Heart right ventricle (tissue), 16 donors: ENCODE results near the gene NDUFS2. TPM values are rescaled to one million over a fixed set of nuclear protein-coding genes. Genes with fewer than 3 reads are reported as not detected.
A peak's percentile ranks its signal among the peaks of the same experiment; 100 is the strongest.

ENCODE experiments used
- ATAC-seq, 8 donors: fragments of 200-7000 bp; cut with Tn5 transposase; one replicate each; pipeline ENCODE4 v1.9.1; 2020; ENCODE audit warnings: mild to moderate bottlenecking in 8 of 8, moderate library complexity in 8 of 8, moderate number of reproducible peaks in 1 of 8
- DNase-seq, 2 donors: peaks; one replicate each; pipeline ENCODE4 v3.0.0-alpha.2; 2020
- H3K27ac ChIP-seq, 10 donors: fragments of 200-600 bp; sonication (generic) in 2 of 10; one replicate each; pipeline versions ENCODE4 v1.5.0 to v1.8.0; 2020 to 2022; ENCODE audit warnings: mild to moderate bottlenecking in 3 of 10
- H3K27me3 ChIP-seq, 7 donors: fragments of 200-600 bp; one replicate each; pipeline ENCODE4 v1.8.0; 2021 to 2022; ENCODE audit warnings: mild to moderate bottlenecking in 2 of 7
- H3K36me3 ChIP-seq, 9 donors: fragments of 200-600 bp; sonication (generic) in 1 of 9; one replicate each; pipeline versions ENCODE4 v1.5.0 to v1.8.0; 2020 to 2022; ENCODE audit warnings: mild to moderate bottlenecking in 2 of 9
- H3K4me1 ChIP-seq, 9 donors: fragments of 200-600 bp; sonication (generic) in 1 of 9; one replicate each; pipeline versions ENCODE4 v1.5.0 to v1.8.0; 2020 to 2022; ENCODE audit warnings: mild to moderate bottlenecking in 4 of 9
- H3K4me3 ChIP-seq, 10 donors: fragments of 200-600 bp; sonication (generic) in 2 of 10; one replicate each; pipeline versions ENCODE4 v1.5.0 to v1.8.0; 2020 to 2022; ENCODE audit warnings: mild to moderate bottlenecking in 7 of 10, moderate library complexity in 2 of 10
- H3K9me3 ChIP-seq, 11 donors: fragments of 200-600 bp in 10 of 11; sonication (generic) in 2 of 11; one replicate each; pipeline versions ENCODE4 v1.5.0 to v1.8.0; 2013 to 2022; ENCODE audit warnings: mild to moderate bottlenecking in 2 of 11, control low read depth in 1 of 11, moderate library complexity in 1 of 11
- WGBS, 2 donors: extraction: QIAGEN DNeasy Blood & Tissue Kit; methylation state at CpG; one replicate each; pipeline ENCODE4 v1.1.7; 2013; ENCODE audit warnings: inconsistent platforms in 1 of 2; 5-methylcytosine and 5-hydroxymethylcytosine counted together
- intact Hi-C, 10 donors: fragments of 100-400 bp; cut with DNase I; formaldehyde crosslinking; loops; one replicate each; pipeline versions ENCODE4 v1.11.1 to v1.14.2; 2022
- polyA plus RNA-seq, 2 donors: library from polyadenylated mRNA; stranded (reverse); fragments of 200-250 nt; gene quantifications; one replicate each; pipeline ENCODE4 v1.2.3, GENCODE V29; 2013
- total RNA-seq, 10 donors: library from RNA; stranded (reverse); fragmentation: NEBNext Ultra II Directional in 3 of 10; extraction: Animal tissue kit (Norgen Biotek cat#: 25700) in 3 of 10; gene quantifications; one replicate each; pipeline versions ENCODE4 v1.2.1 to v1.2.4, GENCODE V29; 2021 to 2023
- TF ChIP-seq, protein P1 (sequence below), 9 donors: fragments of 200-600 bp; sonication (generic) in 2 of 9; IDR thresholded peaks; one replicate each; pipeline versions ENCODE4 v1.5.0 to v1.8.0; 2021 to 2022; ENCODE audit warnings: antibody characterized with exemption in 9 of 9, mild to moderate bottlenecking in 5 of 9, moderate library complexity in 1 of 9
- donor health status: Arrhythmogenic right ventricular cardiomyopathy.
- donor health status: ischemic (EF 13 %, LVEDD 7.1; RV severe dilation, severe dysfunction).
- donor health status: healthy with polysubstance abuse.
- donor health status: DM: no; HTN: yes; CAD: no.
- donor health status: DM: no; HTN: no; CAD: no.
- donor health status: ischemic (EF 25% LVEDD 6.9; RV normal size, moderate dysfunction).
- donor health status: ischemic (EF 25% LVEDD 5.7; RV mildly dilated, moderate dysfunction).
- donor health status: healthy.
- donor health status: DM: yes; HTN: yes; CAD: no.
- donor health status: Ischemic cardiomyopathy.
- donor health status: ischemic (EF 35%, LVEDD 5.7; RV mildly dilated, moderate dysfunction).
- donor health status: nonischemic (EF 11% LVEDD 7.7; RV severe dilation, severe dysfunction).
- donor health status: DM: yes; HTN: yes; CAD: no.
- donor health status: PGD.
- donor health status: ischemic (EF 29% LVEDD 5.4; RV normal size, mild dysfunction).
- donor health status: nonischemic (EF 23%, LVEDD 6.1; RV moderate dilation, normal function).

Gene NDUFS2
- total and polyA plus RNA-seq, 12 donors = 121 to 370 (median 309) TPM

DNA sequence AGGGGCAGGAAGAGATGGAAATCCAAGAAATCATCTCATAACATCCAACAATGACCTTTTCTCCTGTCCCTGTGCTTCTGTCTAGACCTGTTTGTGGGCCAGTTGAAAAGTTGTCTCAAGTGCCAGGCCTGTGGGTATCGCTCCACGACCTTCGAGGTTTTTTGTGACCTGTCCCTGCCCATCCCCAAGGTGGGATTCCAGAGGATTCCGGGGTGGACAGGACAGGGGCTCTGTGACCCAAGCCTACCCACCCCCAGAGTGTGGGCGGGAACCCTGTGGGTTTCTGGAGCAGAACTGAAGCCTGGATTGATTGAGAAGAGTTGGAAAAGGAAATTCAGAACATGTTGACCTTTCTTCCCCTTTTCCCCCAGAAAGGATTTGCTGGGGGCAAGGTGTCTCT is 38.4 kb upstream of the NDUFS2 start:
- no peak overlapping the region for H3K27ac ChIP-seq
- H3K27me3 ChIP-seq = no peaks in the 10 kb centered on the region
- DNase-seq = no peak
- ATAC-seq = no peak
- H3K36me3 ChIP-seq = peaks cover 0 to 54% (median 5%) of the 10 kb centered on the region in 9 donors
- TF ChIP-seq, protein P1, sequence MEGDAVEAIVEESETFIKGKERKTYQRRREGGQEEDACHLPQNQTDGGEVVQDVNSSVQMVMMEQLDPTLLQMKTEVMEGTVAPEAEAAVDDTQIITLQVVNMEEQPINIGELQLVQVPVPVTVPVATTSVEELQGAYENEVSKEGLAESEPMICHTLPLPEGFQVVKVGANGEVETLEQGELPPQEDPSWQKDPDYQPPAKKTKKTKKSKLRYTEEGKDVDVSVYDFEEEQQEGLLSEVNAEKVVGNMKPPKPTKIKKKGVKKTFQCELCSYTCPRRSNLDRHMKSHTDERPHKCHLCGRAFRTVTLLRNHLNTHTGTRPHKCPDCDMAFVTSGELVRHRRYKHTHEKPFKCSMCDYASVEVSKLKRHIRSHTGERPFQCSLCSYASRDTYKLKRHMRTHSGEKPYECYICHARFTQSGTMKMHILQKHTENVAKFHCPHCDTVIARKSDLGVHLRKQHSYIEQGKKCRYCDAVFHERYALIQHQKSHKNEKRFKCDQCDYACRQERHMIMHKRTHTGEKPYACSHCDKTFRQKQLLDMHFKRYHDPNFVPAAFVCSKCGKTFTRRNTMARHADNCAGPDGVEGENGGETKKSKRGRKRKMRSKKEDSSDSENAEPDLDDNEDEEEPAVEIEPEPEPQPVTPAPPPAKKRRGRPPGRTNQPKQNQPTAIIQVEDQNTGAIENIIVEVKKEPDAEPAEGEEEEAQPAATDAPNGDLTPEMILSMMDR (IDR thresholded peaks at IDR 0.05) = no peak
- peaks cover 12 to 53% (median 46%) of the 10 kb centered on the region in 9 donors for H3K4me1 ChIP-seq
- intact Hi-C loops = no loop called here
- 92 to 95% methylated on average over 5 of the region's 5 CpGs for WGBS, 2 donors
- H3K4me3 ChIP-seq = no peak overlapping the region
- no peaks in the 10 kb centered on the region for H3K9me3 ChIP-seq

DNA sequence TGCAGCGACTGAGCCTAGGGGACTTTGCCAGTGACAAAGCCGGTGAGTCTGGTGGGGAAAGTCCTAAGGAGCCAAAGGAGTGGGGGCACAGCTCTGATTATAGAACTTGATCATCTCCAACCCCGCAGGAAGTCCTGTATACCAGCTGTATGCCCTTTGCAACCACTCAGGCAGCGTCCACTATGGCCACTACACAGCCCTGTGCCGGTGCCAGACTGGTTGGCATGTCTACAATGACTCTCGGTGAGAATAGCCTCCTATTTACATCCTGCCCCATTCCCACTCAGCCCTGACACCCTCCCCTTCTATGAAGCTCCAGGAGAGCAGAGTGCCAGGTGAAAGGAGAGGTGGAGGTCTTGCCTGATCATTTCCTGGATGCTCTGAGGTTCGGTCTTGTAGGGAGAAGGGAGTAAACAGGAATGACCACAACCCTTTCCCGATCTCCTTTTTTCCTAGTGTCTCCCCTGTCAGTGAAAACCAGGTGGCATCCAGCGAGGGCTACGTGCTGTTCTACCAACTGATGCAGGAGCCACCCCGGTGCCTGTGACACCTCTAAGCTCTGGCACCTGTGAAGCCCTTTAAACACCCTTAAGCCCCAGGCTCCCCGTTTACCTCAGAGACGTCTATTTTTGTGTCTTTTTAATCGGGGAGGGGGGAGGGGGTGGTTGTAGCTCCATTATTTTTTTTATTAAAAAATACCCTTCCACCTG is 37.1 kb upstream of the NDUFS2 start:
- ATAC-seq (no peak), DNase-seq (no peak)
- intact Hi-C loops = loop anchor here in 1 of 10 donors (5.0 kb wide), 1 partner anchor 33 kb away; the partner anchor contains the start of gene DEDD
- Histone ChIP-seq H3K4me1 (peaks cover 12 to 48% (median 40%) of the 10 kb centered on the region in 9 donors), H3K27ac (peak overlapping the region; percentile 86 to 94 (median 88)), H3K27me3 (no peaks in the 10 kb centered on the region), H3K36me3 (peaks cover 0 to 66% (median 5%) of the 10 kb centered on the region in 9 donors), H3K9me3 (no peaks in the 10 kb centered on the region), H3K4me3 (peak overlapping the region; percentile 62 to 92 (median 78))
- WGBS, 2 donors = 56 to 57% methylated on average over 14 of the region's 14 CpGs
- TF ChIP-seq, protein P1 (IDR thresholded peaks at IDR 0.05) = no peak

- H3K4me1 ChIP-seq = peaks cover 10 to 41% (median 31%) of the 10 kb centered on the region in 9 donors
- peak within 1 kb of the TSS; percentile 62 to 92 (median 78) for H3K4me3 ChIP-seq
- H3K27ac ChIP-seq = peak within 1 kb of the TSS; percentile 86 to 94 (median 88)
- peak; percentile 94 to 97 (median 96) for ATAC-seq
- TF ChIP-seq, protein P1 (IDR thresholded peaks at IDR 0.05) = peak in 8 of 9 donors; percentile 6 to 62 (median 45)
- no peaks in the 10 kb centered on the region for H3K27me3 ChIP-seq
- H3K9me3 ChIP-seq = no peaks in the 10 kb centered on the region
- 1% methylated on average over 54 of the region's 54 CpGs for WGBS, 2 donors
- peaks cover 0 to 71% (median 8%) of the 10 kb centered on the region in 9 donors for H3K36me3 ChIP-seq
- DNase-seq = peak; percentile 93 to 97
- intact Hi-C loops = loop anchor here in 1 of 10 donors (5.0 kb wide), 1 partner anchor 34 kb away; the partner anchor contains the start of gene DEDD
These were observed 36.2 kb upstream of the NDUFS2 start, which contains the start of gene PPOX for GRCh38 chr1:161165742-161166668. Gene PPOX (plus strand): TSS chr1:161166426. CDS start chr1:161166848, 422 bp downstream.
